Activated CD4-positive, alpha-beta T cell treated with anti-CD3 and anti-CD28 coated beads, Interleukin-2, amount 50 U/mL, for 24 hours (primary cell): ENCODE measurements around the gene ADGRV1.

Experiments used
- DNase-seq, 2 donors: peaks; one replicate each; pipeline ENCODE4 v3.0.0-alpha.2; 2020; ENCODE audit warnings: low read depth in 1 of 2, low spot score in 1 of 2

The ADGRV1 gene

GRCh38 chr5:90558344-90559192 lies at the start of gene ADGRV1:
ADGRV1 (plus strand) TSS chr5:90558797; CDS start chr5:90558896, 99 bp downstream.
- no peak for DNase-seq

- no peak for DNase-seq
Observed at GRCh38 chr5:90510438-90510837, 48.2 kb upstream of the ADGRV1 start.

GRCh38 chr5:90514520-90514919 lies 44.1 kb upstream of the ADGRV1 start:
- DNase-seq, result no peak

GRCh38 chr5:90518661-90519060 lies 39.9 kb upstream of the ADGRV1 start:
- DNase-seq, result no peak

- DNase-seq, result no peak
Observed at GRCh38 chr5:90519081-90519480, 39.5 kb upstream of the ADGRV1 start.

GRCh38 chr5:90528601-90529193 lies 29.9 kb upstream of the ADGRV1 start:
- peak in 1 of 2 donors; percentile 10 for DNase-seq

- peak; percentile 88 to 93 for DNase-seq
Observed at GRCh38 chr5:90529194-90529938, 29.2 kb upstream of the ADGRV1 start, which contains the start of gene LYSMD3. LYSMD3 (minus strand) TSS chr5:90529584; CDS start chr5:90525289, 4,295 bp downstream.

GRCh38 chr5:90529939-90530677 lies 28.5 kb upstream of the ADGRV1 start:
- DNase-seq, result peak in 1 of 2 donors; percentile 55

- no peak for DNase-seq
Observed at GRCh38 chr5:90530736-90531487, 27.7 kb upstream of the ADGRV1 start.

GRCh38 chr5:90533794-90534193 lies 24.8 kb upstream of the ADGRV1 start:
- DNase-seq, result no peak

GRCh38 chr5:90534922-90535321 lies 23.7 kb upstream of the ADGRV1 start:
- DNase-seq, result no peak

GRCh38 chr5:90542827-90543519 lies 15.6 kb upstream of the ADGRV1 start:
- DNase-seq, result no peak

GRCh38 chr5:90545511-90545910 lies 13.1 kb upstream of the ADGRV1 start:
- no peak for DNase-seq

- DNase-seq, result no peak
Observed at GRCh38 chr5:90546216-90546837, 12.3 kb upstream of the ADGRV1 start.

GRCh38 chr5:90547072-90547536 lies 11.5 kb upstream of the ADGRV1 start:
- DNase-seq, result no peak

GRCh38 chr5:90548069-90548593 lies 10.5 kb upstream of the ADGRV1 start:
- DNase-seq, result no peak

GRCh38 chr5:90549223-90549622 lies 9.4 kb upstream of the ADGRV1 start:
- no peak for DNase-seq

GRCh38 chr5:90549729-90550275 lies 8.8 kb upstream of the ADGRV1 start:
- no peak for DNase-seq

- no peak for DNase-seq
Observed at GRCh38 chr5:90550963-90551362, 7.6 kb upstream of the ADGRV1 start.
